Germinal center (tissue), 1 donor: ENCODE measurements around the gene RASAL2.

Experiments used
- DNase-seq: peaks from one replicate; pipeline ENCODE4 v3.0.0; 2012; ENCODE audit warnings: mixed read lengths, low spot score

The RASAL2 gene

GRCh38 chr1:178461104-178461503 is 367.2 kb downstream of the RASAL2 start:
- DNase-seq = no peak

- DNase-seq = no peak
Observed at GRCh38 chr1:178461701-178462100, 367.8 kb downstream of the RASAL2 start.

GRCh38 chr1:178464141-178464540 is 370.2 kb downstream of the RASAL2 start:
- no peak for DNase-seq

GRCh38 chr1:178464566-178464965 is 370.7 kb downstream of the RASAL2 start:
- DNase-seq = no peak

- no peak for DNase-seq
Observed at GRCh38 chr1:178465011-178465410, 371.1 kb downstream of the RASAL2 start.

GRCh38 chr1:178467837-178468236 is 373.9 kb downstream of the RASAL2 start:
- no peak for DNase-seq

GRCh38 chr1:178470411-178470960 is 376.6 kb downstream of the RASAL2 start:
- no peak for DNase-seq

- DNase-seq = no peak
Observed at GRCh38 chr1:178472531-178472930, 378.6 kb downstream of the RASAL2 start.

- no peak for DNase-seq
Observed at GRCh38 chr1:178477373-178477772, 383.5 kb downstream of the RASAL2 start.

- DNase-seq = no peak
Observed at GRCh38 chr1:178477841-178478240, 383.9 kb downstream of the RASAL2 start.

- DNase-seq = no peak
Observed at GRCh38 chr1:178483251-178483957, 389.5 kb downstream of the RASAL2 start.

- DNase-seq = no peak
Observed at GRCh38 chr1:178484698-178485225, 390.9 kb downstream of the RASAL2 start.

GRCh38 chr1:178485541-178485981 is 391.7 kb downstream of the RASAL2 start:
- DNase-seq = no peak

GRCh38 chr1:178486100-178487069 is 392.5 kb downstream of the RASAL2 start:
- peak; percentile 25 for DNase-seq

- DNase-seq = no peak
Observed at GRCh38 chr1:178487070-178487615, 393.2 kb downstream of the RASAL2 start.

GRCh38 chr1:178488393-178488792 is 394.5 kb downstream of the RASAL2 start:
- no peak for DNase-seq

GRCh38 chr1:178489399-178489798 is 395.5 kb downstream of the RASAL2 start:
- DNase-seq = no peak

- no peak for DNase-seq
Observed at GRCh38 chr1:178490136-178490535, 396.2 kb downstream of the RASAL2 start.

GRCh38 chr1:178490967-178491366 is 397.1 kb downstream of the RASAL2 start:
- no peak for DNase-seq

GRCh38 chr1:178491721-178492120 is 397.8 kb downstream of the RASAL2 start:
- no peak for DNase-seq

GRCh38 chr1:178492341-178492740 is 398.4 kb downstream of the RASAL2 start:
- DNase-seq = no peak

GRCh38 chr1:178493301-178493741 is 399.4 kb downstream of the RASAL2 start:
- DNase-seq = no peak
